AG10803 (cell line): ENCODE data around the gene MAP3K9.
A peak's percentile ranks its signal among the peaks of the same experiment; 100 is the strongest.

Experiments
- DNase-seq: peaks from one replicate; pipeline ENCODE4 v3.0.0; 2010; ENCODE audit warnings: low read depth
- H3K4me3 ChIP-seq: 2 replicates; pipeline ENCODE4 v1.5.1; 2011; ENCODE audit warnings: mild to moderate bottlenecking, low read length, control low read depth
- TF ChIP-seq, protein P1 (sequence below): conservative IDR thresholded peaks from 2 replicates; pipeline ENCODE4 v1.5.1; 2011; ENCODE audit warnings: mild to moderate bottlenecking, low read length, control low read depth, inconsistent platforms

MAP3K9 gene

GRCh38 chr14:70701610-70702009 lies 107.7 kb downstream of the MAP3K9 start:
- no peak for DNase-seq
- no peak overlapping the region for H3K4me3 ChIP-seq
- TF ChIP-seq, protein P1, sequence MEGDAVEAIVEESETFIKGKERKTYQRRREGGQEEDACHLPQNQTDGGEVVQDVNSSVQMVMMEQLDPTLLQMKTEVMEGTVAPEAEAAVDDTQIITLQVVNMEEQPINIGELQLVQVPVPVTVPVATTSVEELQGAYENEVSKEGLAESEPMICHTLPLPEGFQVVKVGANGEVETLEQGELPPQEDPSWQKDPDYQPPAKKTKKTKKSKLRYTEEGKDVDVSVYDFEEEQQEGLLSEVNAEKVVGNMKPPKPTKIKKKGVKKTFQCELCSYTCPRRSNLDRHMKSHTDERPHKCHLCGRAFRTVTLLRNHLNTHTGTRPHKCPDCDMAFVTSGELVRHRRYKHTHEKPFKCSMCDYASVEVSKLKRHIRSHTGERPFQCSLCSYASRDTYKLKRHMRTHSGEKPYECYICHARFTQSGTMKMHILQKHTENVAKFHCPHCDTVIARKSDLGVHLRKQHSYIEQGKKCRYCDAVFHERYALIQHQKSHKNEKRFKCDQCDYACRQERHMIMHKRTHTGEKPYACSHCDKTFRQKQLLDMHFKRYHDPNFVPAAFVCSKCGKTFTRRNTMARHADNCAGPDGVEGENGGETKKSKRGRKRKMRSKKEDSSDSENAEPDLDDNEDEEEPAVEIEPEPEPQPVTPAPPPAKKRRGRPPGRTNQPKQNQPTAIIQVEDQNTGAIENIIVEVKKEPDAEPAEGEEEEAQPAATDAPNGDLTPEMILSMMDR = no peak

- DNase-seq = no peak
- no peak overlapping the region for H3K4me3 ChIP-seq
- TF ChIP-seq, protein P1 = no peak
These were observed 108.2 kb downstream of the MAP3K9 start for GRCh38 chr14:70700955-70701585.

DNA sequence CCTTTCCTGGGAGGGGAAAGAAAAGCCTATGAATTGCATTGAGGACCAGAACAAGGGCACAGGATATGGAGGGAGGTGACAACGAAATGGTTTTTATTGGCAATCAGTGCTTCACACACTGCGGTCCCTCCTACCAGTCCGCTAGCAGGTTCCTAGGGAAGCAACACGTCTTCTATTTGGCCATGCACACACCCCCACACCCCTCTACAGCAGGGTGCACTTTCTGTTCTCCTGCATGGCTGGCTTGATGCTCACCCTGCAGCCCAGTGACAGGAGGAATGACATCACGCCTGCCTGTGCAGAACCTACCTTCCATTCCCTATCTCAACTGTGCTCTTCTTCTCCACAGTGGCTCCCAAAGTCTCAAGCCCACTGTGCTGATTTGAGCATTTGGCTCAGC lies 109.7 kb downstream of the MAP3K9 start:
- DNase-seq = no peak
- no peak overlapping the region for H3K4me3 ChIP-seq
- TF ChIP-seq, protein P1 = no peak

- TF ChIP-seq, protein P1 = no peak
- H3K4me3 ChIP-seq = no peak overlapping the region
- DNase-seq = peak; percentile 35
These were observed 111.0 kb downstream of the MAP3K9 start for GRCh38 chr14:70698288-70698687.

- H3K4me3 ChIP-seq = no peak overlapping the region
- no peak for DNase-seq
- TF ChIP-seq, protein P1 = no peak
These were observed 111.6 kb downstream of the MAP3K9 start for GRCh38 chr14:70697701-70698100.

GRCh38 chr14:70696026-70696425 lies 113.3 kb downstream of the MAP3K9 start:
- TF ChIP-seq, protein P1 = no peak
- DNase-seq = no peak
- no peak overlapping the region for H3K4me3 ChIP-seq

DNA sequence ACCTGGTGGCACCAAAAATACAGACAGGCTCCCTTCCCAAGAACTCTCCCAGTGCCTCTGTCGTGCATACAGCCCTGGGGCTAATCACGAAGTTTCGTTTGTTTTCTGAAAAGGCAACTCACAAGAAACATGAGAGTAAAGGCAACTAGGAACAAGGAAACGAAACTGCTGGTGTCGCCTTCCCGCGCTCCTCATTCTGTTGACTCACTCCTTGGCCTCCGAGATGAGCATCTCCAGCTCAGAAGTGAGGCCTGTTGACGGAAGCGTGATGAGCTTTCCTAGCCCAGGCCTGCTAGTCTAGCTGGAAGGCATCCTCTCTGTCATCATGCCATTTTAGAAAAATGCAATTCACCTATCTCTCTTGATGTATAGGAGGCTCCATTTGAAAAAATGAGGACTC lies 117.1 kb downstream of the MAP3K9 start:
- no peak for DNase-seq
- TF ChIP-seq, protein P1 = no peak
- H3K4me3 ChIP-seq = no peak overlapping the region
